ENCODE data around the gene CA10. TPM values are rescaled to one million over a fixed set of nuclear protein-coding genes. Genes with fewer than 3 reads are reported as not detected.

Gene CA10
- total RNA-seq, 1 donor = not detected

DNA sequence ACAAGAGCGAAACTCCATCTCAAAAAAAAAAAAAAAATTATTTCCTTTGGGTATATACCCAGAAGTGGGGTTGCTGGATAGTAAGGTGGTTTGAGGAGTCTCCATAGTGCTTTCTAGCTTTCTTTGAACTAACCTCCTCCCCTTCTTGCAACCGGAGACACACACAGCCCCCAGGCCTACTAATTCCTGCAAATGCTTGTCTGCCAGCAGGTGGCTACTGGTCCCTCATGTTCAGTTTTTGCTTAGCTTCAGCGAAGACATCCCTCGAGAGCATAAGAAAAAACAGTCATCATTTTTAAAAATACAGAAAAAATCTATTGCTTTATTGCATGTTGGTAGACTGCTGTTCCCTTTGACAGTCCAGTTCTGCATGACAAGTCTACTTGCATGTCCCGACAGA is 459.2 kb downstream of the CA10 start:
- H3K27me3 ChIP-seq (ENCODE audit: insufficient read depth, low read length) = no peaks in the 10 kb centered on the region
- no peaks in the 10 kb centered on the region for H4K20me1 ChIP-seq (ENCODE audit: insufficient read depth, low read length)
- H3K79me2 ChIP-seq (ENCODE audit: insufficient read depth, low read length) = no peaks in the 10 kb centered on the region
- no peaks in the 10 kb centered on the region for H3K4me1 ChIP-seq (ENCODE audit: insufficient read depth, low read length)
- DNase-seq (ENCODE audit: insufficient read length, low spot score, missing footprints) = no peak
- no peak overlapping the region for H3K4me3 ChIP-seq (ENCODE audit: insufficient read depth, low read length)
- H2AFZ ChIP-seq (ENCODE audit: low read length) = no peak overlapping the region
- TF ChIP-seq, protein P1, sequence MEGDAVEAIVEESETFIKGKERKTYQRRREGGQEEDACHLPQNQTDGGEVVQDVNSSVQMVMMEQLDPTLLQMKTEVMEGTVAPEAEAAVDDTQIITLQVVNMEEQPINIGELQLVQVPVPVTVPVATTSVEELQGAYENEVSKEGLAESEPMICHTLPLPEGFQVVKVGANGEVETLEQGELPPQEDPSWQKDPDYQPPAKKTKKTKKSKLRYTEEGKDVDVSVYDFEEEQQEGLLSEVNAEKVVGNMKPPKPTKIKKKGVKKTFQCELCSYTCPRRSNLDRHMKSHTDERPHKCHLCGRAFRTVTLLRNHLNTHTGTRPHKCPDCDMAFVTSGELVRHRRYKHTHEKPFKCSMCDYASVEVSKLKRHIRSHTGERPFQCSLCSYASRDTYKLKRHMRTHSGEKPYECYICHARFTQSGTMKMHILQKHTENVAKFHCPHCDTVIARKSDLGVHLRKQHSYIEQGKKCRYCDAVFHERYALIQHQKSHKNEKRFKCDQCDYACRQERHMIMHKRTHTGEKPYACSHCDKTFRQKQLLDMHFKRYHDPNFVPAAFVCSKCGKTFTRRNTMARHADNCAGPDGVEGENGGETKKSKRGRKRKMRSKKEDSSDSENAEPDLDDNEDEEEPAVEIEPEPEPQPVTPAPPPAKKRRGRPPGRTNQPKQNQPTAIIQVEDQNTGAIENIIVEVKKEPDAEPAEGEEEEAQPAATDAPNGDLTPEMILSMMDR (IDR thresholded peaks at IDR 0.05; ENCODE audit: extremely low read depth, low read depth, low read length) = no peak
- H3K4me2 ChIP-seq (ENCODE audit: insufficient read depth, low read length) = no peak overlapping the region
- no peak overlapping the region for H3K27ac ChIP-seq (ENCODE audit: low read depth, low read length)
- no peaks in the 10 kb centered on the region for H3K9me3 ChIP-seq (ENCODE audit: low read depth, low read length)
- H3K36me3 ChIP-seq (ENCODE audit: insufficient read depth, low read length) = no peaks in the 10 kb centered on the region

DNA sequence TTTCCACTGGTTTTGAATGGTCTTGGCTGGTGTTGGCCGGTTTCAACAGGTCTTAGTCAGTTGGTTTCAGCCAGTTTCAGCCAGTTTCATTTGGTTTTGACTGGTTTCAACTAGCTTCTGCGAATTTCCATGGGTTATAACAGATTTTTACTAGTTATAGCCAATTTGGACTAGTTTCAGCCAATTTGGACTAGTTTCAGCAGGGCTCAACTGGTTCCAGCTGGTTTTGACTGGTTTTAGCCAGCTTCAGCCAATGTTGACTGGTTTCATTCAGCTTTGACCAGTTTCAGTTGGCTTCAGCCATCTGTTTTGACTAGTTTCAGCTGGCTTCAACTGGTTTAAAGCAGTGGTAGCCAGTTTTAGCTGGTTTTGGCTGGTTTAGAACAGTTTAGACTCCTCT is 465.6 kb downstream of the CA10 start:
- TF ChIP-seq, protein P1 (IDR thresholded peaks at IDR 0.05; ENCODE audit: extremely low read depth, low read depth, low read length) = no peak
- Histone ChIP-seq H3K4me2 (ENCODE audit: insufficient read depth, low read length) (no peak overlapping the region), H3K27me3 (ENCODE audit: insufficient read depth, low read length) (no peaks in the 10 kb centered on the region), H2AFZ (ENCODE audit: low read length) (no peak overlapping the region), H4K20me1 (ENCODE audit: insufficient read depth, low read length) (no peaks in the 10 kb centered on the region), H3K27ac (ENCODE audit: low read depth, low read length) (no peak overlapping the region), H3K36me3 (ENCODE audit: insufficient read depth, low read length) (no peaks in the 10 kb centered on the region), H3K4me3 (ENCODE audit: insufficient read depth, low read length) (no peak overlapping the region), H3K9me3 (ENCODE audit: low read depth, low read length) (no peaks in the 10 kb centered on the region), H3K79me2 (ENCODE audit: insufficient read depth, low read length) (no peaks in the 10 kb centered on the region), H3K4me1 (ENCODE audit: insufficient read depth, low read length) (no peaks in the 10 kb centered on the region)
- no peak for DNase-seq (ENCODE audit: insufficient read length, low spot score, missing footprints)

- no peaks in the 10 kb centered on the region for H3K79me2 ChIP-seq (ENCODE audit: insufficient read depth, low read length)
- H2AFZ ChIP-seq (ENCODE audit: low read length) = no peak overlapping the region
- no peak for DNase-seq (ENCODE audit: insufficient read length, low spot score, missing footprints)
- no peaks in the 10 kb centered on the region for H3K4me1 ChIP-seq (ENCODE audit: insufficient read depth, low read length)
- H3K27ac ChIP-seq (ENCODE audit: low read depth, low read length) = no peak overlapping the region
- peaks cover 2% of the 10 kb centered on the region for H3K9me3 ChIP-seq (ENCODE audit: low read depth, low read length)
- H3K27me3 ChIP-seq (ENCODE audit: insufficient read depth, low read length) = no peaks in the 10 kb centered on the region
- TF ChIP-seq, protein P1 (IDR thresholded peaks at IDR 0.05; ENCODE audit: extremely low read depth, low read depth, low read length) = no peak
- no peaks in the 10 kb centered on the region for H3K36me3 ChIP-seq (ENCODE audit: insufficient read depth, low read length)
- H3K4me2 ChIP-seq (ENCODE audit: insufficient read depth, low read length) = no peak overlapping the region
- no peaks in the 10 kb centered on the region for H4K20me1 ChIP-seq (ENCODE audit: insufficient read depth, low read length)
- no peak overlapping the region for H3K4me3 ChIP-seq (ENCODE audit: insufficient read depth, low read length)
Observed at GRCh38 chr17:51687887-51688286, 470.6 kb downstream of the CA10 start.

DNA sequence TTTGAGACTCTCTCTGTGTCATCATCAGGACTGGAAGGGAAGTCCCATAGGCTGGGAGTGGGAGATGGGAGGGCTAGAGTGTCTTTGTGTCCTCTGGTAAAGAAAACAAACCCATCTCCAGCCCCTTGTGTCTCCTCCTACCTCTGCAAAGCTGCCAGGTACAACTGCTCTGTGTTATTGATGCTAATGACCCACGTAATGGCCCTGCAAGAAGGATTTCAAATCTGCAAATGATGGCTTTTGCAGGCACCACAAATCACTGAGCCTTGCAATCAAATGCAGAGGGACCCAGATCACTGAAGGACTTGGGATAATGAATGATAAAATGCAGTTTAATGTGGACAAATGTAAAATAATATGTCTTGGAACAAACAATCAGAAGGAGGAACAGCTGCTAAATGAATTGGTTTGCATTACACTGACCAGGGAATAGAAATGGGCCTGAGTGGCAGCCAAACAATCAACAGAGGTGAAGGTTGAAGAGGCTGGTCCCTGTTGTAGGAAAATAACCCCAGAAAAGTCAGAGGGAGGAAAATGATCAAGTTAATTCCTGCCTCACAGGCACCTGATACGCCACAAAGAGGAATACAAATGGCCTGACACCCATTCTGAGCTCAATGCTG is 473.1 kb downstream of the CA10 start:
- Histone ChIP-seq H3K9me3 (ENCODE audit: low read depth, low read length) (peaks cover 2% of the 10 kb centered on the region), H3K27me3 (ENCODE audit: insufficient read depth, low read length) (no peaks in the 10 kb centered on the region), H3K4me2 (ENCODE audit: insufficient read depth, low read length) (no peak overlapping the region), H3K27ac (ENCODE audit: low read depth, low read length) (no peak overlapping the region), H2AFZ (ENCODE audit: low read length) (no peak overlapping the region), H3K4me1 (ENCODE audit: insufficient read depth, low read length) (no peaks in the 10 kb centered on the region), H3K79me2 (ENCODE audit: insufficient read depth, low read length) (no peaks in the 10 kb centered on the region), H4K20me1 (ENCODE audit: insufficient read depth, low read length) (no peaks in the 10 kb centered on the region), H3K4me3 (ENCODE audit: insufficient read depth, low read length) (no peak overlapping the region), H3K36me3 (ENCODE audit: insufficient read depth, low read length) (no peaks in the 10 kb centered on the region)
- TF ChIP-seq, protein P1 (IDR thresholded peaks at IDR 0.05; ENCODE audit: extremely low read depth, low read depth, low read length) = no peak
- peak; percentile 51 for DNase-seq (ENCODE audit: insufficient read length, low spot score, missing footprints)
